ENCODE measurements around the gene JADE1. TPM values are rescaled to one million over a fixed set of nuclear protein-coding genes. Genes with fewer than 3 reads are reported as not detected.

Gene JADE1
- total and polyA plus RNA-seq, 2 experiments from 2014 or later: 7.1 to 12.3 TPM

DNA sequence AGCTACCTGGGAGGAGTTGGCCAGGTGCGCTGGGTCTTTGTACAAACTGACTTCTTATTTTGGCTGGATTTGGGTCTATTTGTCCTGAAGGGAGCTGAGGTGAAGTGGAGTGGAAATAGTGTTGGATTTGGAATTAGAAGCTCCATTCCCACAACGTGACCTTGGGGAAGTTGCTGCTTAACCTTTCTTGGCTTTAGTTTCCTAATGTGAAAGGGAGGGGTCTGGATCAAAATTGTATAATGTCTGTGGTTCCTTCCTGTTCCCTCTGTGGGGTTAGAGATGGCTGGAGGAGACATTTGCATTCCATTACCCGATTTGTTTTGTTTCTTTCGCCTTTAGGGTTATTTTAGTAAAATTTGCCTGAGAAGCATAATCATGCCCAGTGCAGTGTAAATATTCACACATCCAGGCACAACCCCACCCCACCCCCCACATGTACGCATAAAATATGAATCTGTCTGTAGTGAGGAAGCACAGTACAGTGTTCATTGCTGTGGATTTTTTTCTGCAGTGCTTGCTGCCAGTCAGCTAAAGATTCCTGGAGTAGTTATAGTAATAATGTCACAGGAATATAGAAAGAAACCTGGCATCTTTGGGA, 21.5 kb downstream of the JADE1 start:
- Histone ChIP-seq H3K4me1 (ENCODE audit: low read depth) (no peaks in the 10 kb centered on the region), H3K9me3 (ENCODE audit: low read depth) (no peaks in the 10 kb centered on the region), H3K36me3 (no peaks in the 10 kb centered on the region), H3K27me3 (no peaks in the 10 kb centered on the region), H3K27ac (no peak overlapping the region), H3K4me3 (no peak overlapping the region)
- DNase-seq (ENCODE audit: low read depth in 1 of 2, low spot score in 1 of 2): peak in 1 of 2 donors; percentile 24
- TF ChIP-seq, protein P1, sequence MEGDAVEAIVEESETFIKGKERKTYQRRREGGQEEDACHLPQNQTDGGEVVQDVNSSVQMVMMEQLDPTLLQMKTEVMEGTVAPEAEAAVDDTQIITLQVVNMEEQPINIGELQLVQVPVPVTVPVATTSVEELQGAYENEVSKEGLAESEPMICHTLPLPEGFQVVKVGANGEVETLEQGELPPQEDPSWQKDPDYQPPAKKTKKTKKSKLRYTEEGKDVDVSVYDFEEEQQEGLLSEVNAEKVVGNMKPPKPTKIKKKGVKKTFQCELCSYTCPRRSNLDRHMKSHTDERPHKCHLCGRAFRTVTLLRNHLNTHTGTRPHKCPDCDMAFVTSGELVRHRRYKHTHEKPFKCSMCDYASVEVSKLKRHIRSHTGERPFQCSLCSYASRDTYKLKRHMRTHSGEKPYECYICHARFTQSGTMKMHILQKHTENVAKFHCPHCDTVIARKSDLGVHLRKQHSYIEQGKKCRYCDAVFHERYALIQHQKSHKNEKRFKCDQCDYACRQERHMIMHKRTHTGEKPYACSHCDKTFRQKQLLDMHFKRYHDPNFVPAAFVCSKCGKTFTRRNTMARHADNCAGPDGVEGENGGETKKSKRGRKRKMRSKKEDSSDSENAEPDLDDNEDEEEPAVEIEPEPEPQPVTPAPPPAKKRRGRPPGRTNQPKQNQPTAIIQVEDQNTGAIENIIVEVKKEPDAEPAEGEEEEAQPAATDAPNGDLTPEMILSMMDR (IDR thresholded peaks at IDR 0.05; ENCODE audit: low read depth, low read length): no peak

DNA sequence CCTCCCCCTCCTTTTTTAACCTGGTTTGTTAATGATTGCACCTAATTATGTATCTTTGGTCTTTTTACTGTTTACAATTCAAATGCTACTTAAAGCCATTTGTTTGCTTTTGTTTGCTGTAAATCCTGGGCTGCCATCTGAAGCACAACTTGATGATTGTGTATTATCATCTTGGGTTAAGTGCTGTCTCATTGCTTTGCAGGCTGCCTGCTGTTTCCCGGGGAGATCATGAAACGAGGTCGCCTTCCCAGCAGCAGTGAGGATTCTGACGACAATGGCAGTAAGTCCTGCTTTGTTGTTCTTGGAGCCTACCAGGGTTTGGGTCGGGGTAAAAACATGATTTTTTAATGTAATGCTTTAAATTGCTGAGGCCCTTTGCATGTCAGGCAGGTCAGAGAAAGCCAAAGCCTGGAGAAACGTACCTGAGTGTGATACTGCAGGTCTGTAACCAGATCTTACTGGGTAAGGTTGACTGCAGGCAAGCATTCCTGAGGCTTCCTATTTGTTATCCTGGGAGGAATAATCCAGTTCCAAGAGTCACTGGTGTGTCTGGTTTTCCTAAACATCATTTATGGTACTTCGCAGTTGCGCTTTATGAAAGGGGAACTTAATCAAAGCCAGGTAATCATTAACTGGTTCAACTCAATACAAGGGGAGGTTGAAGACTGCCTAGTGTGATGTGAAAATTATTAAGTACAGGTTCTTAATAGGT, 22.2 kb downstream of the JADE1 start:
- peak in 1 of 2 donors; percentile 35 for DNase-seq (ENCODE audit: low read depth in 1 of 2, low spot score in 1 of 2)
- Histone ChIP-seq H3K27ac (no peak overlapping the region), H3K4me1 (ENCODE audit: low read depth) (no peaks in the 10 kb centered on the region)

DNA sequence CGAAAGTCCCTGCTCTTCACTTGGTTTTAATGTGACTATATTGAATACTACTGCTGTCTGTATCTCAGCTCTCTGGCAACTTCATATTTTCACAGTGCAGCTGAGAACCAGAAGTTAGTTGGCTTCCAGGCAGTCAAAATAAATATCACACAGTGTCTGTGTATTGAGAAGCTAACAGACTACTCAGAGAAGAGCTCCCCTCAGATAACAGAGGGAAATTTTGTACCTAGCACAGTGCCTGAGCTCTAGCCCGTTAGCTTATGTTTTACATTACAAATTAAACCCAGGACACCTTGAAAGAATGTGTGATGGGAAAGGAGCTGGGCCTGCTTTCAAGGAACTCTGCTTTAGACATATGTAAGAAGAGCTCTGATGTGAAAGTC, 22.7 kb downstream of the JADE1 start:
- TF ChIP-seq, protein P1 (IDR thresholded peaks at IDR 0.05; ENCODE audit: low read depth, low read length): no peak
- Histone ChIP-seq H3K36me3 (no peaks in the 10 kb centered on the region), H3K27ac (no peak overlapping the region), H3K9me3 (ENCODE audit: low read depth) (no peaks in the 10 kb centered on the region), H3K4me1 (ENCODE audit: low read depth) (no peaks in the 10 kb centered on the region), H3K27me3 (no peaks in the 10 kb centered on the region), H3K4me3 (no peak overlapping the region)
- no peak for DNase-seq (ENCODE audit: low read depth in 1 of 2, low spot score in 1 of 2)

More for the DNA sequence above, 22.2 kb downstream of the JADE1 start:
- H3K27me3 ChIP-seq: no peaks in the 10 kb centered on the region
- TF ChIP-seq, protein P1 (IDR thresholded peaks at IDR 0.05; ENCODE audit: low read depth, low read length): no peak
- H3K36me3 ChIP-seq: no peaks in the 10 kb centered on the region
- H3K4me3 ChIP-seq: no peak overlapping the region
- H3K9me3 ChIP-seq (ENCODE audit: low read depth): no peaks in the 10 kb centered on the region

DNA sequence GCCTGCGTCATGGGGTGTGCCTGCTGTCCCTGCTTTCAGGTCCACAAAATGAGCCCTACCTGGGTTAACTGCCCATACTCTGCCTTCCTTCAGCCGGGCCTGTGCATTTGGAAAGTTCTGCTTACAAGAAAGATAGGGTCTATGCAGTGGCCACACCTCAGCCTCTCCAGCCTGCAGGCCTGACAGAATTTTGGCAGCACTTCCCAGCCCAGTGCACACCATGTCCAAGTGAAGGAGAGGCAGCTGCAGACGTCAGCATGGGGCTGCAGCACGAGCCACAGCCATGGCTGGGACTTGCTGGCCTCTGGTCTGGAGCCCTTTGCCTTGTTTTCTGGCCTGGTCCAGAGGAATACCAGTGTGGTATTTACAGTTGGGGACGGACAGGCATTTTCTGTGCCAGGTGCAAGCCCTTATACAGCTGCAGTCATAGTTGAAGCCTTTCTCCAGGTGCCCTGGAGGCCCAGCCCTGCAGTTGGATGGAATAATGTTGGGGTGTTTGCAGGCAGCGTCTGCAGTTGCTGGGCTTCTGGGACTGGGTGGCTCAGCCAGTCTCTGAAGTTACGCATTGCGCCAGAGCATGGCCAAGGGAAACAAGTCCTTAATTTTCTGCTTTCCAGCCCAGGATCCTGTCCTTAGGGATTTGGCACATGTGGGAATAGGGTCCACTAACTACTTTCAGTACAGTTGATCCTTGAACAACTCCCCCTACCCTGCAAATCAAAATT, 26.2 kb downstream of the JADE1 start:
- H3K27ac ChIP-seq: no peak overlapping the region

DNA sequence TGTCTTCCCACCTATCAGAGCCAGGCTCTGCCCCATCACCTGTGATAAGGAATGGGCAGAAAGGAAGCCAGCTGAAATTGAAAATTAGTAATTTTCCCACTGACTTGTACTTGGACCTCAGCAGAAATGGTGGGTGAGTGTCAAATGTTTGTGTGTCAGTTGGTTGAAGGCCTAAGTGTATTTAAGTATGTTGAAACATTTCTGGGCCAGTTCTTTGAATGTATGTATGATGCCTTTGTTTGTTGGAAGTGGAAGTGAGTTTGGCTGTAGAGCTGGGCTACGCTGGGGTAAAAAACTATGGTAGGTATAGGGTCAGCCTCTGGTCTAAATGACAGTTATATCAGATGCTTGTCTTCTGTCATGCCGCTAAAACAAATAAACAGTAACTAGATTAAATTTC, 27.7 kb downstream of the JADE1 start:
- H3K9me3 ChIP-seq (ENCODE audit: low read depth): no peaks in the 10 kb centered on the region
- H3K36me3 ChIP-seq: no peaks in the 10 kb centered on the region
- TF ChIP-seq, protein P1 (IDR thresholded peaks at IDR 0.05; ENCODE audit: low read depth, low read length): no peak
- peaks cover 7% of the 10 kb centered on the region for H3K4me1 ChIP-seq (ENCODE audit: low read depth)
- no peak overlapping the region for H3K4me3 ChIP-seq
- H3K27ac ChIP-seq: no peak overlapping the region
- no peaks in the 10 kb centered on the region for H3K27me3 ChIP-seq
- no peak for DNase-seq (ENCODE audit: low read depth in 1 of 2, low spot score in 1 of 2)

More for the DNA sequence above, 26.2 kb downstream of the JADE1 start:
- TF ChIP-seq, protein P1 (IDR thresholded peaks at IDR 0.05; ENCODE audit: low read depth, low read length): no peak
- no peaks in the 10 kb centered on the region for H3K27me3 ChIP-seq
- no peak overlapping the region for H3K4me3 ChIP-seq
- DNase-seq (ENCODE audit: low read depth in 1 of 2, low spot score in 1 of 2): peak in 1 of 2 donors; percentile 86
- H3K9me3 ChIP-seq (ENCODE audit: low read depth): no peaks in the 10 kb centered on the region
- no peaks in the 10 kb centered on the region for H3K36me3 ChIP-seq
- peaks cover 3% of the 10 kb centered on the region for H3K4me1 ChIP-seq (ENCODE audit: low read depth)

Measured in cardiac muscle cell (in vitro differentiated cells and primary cell).